ENCODE results near the gene SOCS7.

DNA sequence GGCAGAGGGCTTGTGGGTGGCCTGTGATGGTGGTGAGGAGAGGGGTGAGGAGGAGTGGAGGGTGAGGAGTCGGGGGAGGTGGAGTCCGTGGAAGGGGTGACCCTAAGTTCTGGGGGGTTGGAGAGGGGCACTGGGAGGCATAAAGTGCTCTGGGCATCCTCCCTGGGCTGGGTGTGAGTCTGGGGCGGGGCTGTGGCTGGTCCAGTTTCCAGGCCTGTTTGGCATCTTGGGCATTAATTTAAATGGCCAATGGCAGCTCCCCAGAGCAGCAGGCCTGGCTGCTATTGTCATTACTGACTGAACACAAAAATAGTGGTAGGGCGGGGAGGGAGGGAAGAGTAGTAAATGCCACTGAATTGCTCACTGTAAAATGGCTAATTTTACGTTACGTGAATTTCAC is 68.9 kb downstream of the SOCS7 start:
- TF ChIP-seq, protein P1, sequence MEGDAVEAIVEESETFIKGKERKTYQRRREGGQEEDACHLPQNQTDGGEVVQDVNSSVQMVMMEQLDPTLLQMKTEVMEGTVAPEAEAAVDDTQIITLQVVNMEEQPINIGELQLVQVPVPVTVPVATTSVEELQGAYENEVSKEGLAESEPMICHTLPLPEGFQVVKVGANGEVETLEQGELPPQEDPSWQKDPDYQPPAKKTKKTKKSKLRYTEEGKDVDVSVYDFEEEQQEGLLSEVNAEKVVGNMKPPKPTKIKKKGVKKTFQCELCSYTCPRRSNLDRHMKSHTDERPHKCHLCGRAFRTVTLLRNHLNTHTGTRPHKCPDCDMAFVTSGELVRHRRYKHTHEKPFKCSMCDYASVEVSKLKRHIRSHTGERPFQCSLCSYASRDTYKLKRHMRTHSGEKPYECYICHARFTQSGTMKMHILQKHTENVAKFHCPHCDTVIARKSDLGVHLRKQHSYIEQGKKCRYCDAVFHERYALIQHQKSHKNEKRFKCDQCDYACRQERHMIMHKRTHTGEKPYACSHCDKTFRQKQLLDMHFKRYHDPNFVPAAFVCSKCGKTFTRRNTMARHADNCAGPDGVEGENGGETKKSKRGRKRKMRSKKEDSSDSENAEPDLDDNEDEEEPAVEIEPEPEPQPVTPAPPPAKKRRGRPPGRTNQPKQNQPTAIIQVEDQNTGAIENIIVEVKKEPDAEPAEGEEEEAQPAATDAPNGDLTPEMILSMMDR (IDR thresholded peaks at IDR 0.05 in 8 of 11, conservative IDR thresholded peaks at IDR 0.05 in 3 of 11): no peak
- TF ChIP-seq POLR2AphosphoS5 (IDR thresholded peaks at IDR 0.05) (no peak), POLR2A (IDR thresholded peaks at IDR 0.05) (no peak)

Data from spleen (tissue), 7 donors.